Tibial artery (tissue), 4 donors: ENCODE results near the gene TRIM66.

Experiments
- DNase-seq, 2 donors: peaks; one replicate each; pipeline ENCODE4 v3.0.0-alpha.2; 2019
- H3K27ac ChIP-seq, 2 donors: fragments of 200-600 bp; sonication (generic) in 1 of 2; 1 replicate in 1 of 2; 2 replicates in 1 of 2; pipeline ENCODE4 v1.5.1; 2018 to 2019; ENCODE audit warnings: mild to moderate bottlenecking in 1 of 2
- H3K27me3 ChIP-seq, 2 donors: fragments of 200-600 bp; sonication (generic) in 1 of 2; one replicate each; pipeline versions ENCODE4 v1.5.1 to v1.6.0; 2016 to 2019
- H3K36me3 ChIP-seq, 3 donors: fragments of 200-600 bp; sonication (generic) in 2 of 3; one replicate each; pipeline ENCODE4 v1.5.1; 2016 to 2019; ENCODE audit warnings: mild to moderate bottlenecking in 2 of 3
- H3K4me1 ChIP-seq, 4 donors: fragments of 200-600 bp; sonication (generic) in 2 of 4; 1 replicate in 3 of 4; 2 replicates in 1 of 4; pipeline ENCODE4 v1.5.1; 2016 to 2019
- H3K4me3 ChIP-seq, 2 donors: fragments of 200-600 bp; sonication (generic) in 1 of 2; 1 replicate in 1 of 2; 2 replicates in 1 of 2; pipeline ENCODE4 v1.5.1; 2018 to 2019; ENCODE audit warnings: mild to moderate bottlenecking in 2 of 2
- H3K9me3 ChIP-seq, 3 donors: fragments of 200-600 bp; sonication (generic) in 1 of 3; one replicate each; pipeline ENCODE4 v1.5.1; 2016 to 2019
- CTCF ChIP-seq, 2 experiments: fragments of 200-600 bp in 1 of 2; fragments of 450-650 bp in 1 of 2; IDR thresholded peaks; one replicate each; pipeline ENCODE4 v1.5.1; 2017 to 2019; ENCODE audit warnings: antibody characterized with exemption in 2 of 2, mild to moderate bottlenecking in 1 of 2, moderate library complexity in 1 of 2
- intact Hi-C: fragments of 100-400 bp; cut with DNase I; formaldehyde crosslinking; loops from one replicate; pipeline ENCODE4 v1.15.0; 2023; ENCODE audit warnings: low total_unique reads

TRIM66 gene

DNA sequence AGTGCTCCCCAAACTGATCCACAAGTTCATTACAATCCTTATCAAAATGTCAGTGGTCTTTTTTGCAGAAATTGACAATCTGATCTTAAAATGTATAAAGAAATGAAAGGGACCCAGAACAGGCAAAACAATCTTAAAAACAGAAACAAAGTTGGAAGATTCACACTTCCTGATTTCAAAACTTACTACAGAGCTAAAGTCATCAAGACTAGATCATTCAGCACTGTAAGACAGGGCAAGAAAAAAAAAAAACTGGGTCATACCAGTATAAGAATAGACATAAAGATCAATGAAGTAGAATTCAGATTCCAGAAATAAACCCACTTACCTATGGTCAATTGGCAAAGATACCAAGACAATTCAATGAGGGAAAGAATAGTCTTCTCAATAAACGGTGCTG lies 84.0 kb downstream of the TRIM66 start:
- no peak for DNase-seq
- peaks cover 0 to 28% of the 10 kb centered on the region in 2 donors for H3K27me3 ChIP-seq
- intact Hi-C loops = no loop called here

DNA sequence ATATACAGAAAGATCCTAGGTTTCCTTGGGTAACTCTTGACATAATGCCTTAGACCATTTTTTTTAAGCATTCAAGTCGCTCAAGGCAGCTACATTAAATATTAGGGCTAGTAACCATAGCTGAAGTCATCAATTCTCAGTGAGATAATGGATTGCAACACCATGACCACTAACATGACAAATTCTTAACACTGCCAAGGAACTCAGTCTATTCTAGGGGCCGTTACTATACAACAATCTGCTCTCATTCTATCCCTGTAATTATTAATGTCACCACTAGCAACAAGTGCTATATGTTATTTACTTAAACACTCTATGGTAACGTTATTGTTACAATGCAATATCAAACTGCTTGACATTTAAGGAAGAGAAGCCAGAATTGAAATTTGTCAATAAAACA lies 85.3 kb downstream of the TRIM66 start:
- Histone ChIP-seq H3K27me3 (peaks cover 0 to 36% of the 10 kb centered on the region in 2 donors), H3K27ac (no peak overlapping the region), H3K4me3 (no peak overlapping the region), H3K4me1 (peaks cover 0 to 11% (median 9%) of the 10 kb centered on the region in 4 donors), H3K36me3 (no peaks in the 10 kb centered on the region), H3K9me3 (no peaks in the 10 kb centered on the region)
- intact Hi-C loops = no loop called here
- no peak for DNase-seq
- no peak for TF ChIP-seq CTCF (IDR thresholded peaks at IDR 0.05)

More for the DNA sequence above, 84.0 kb downstream of the TRIM66 start:
- no peaks in the 10 kb centered on the region for H3K9me3 ChIP-seq
- no peaks in the 10 kb centered on the region for H3K36me3 ChIP-seq
- H3K27ac ChIP-seq = no peak overlapping the region
- TF ChIP-seq CTCF (IDR thresholded peaks at IDR 0.05) = no peak
- peaks cover 0 to 10% (median 9%) of the 10 kb centered on the region in 4 donors for H3K4me1 ChIP-seq
- no peak overlapping the region for H3K4me3 ChIP-seq

- Histone ChIP-seq H3K27me3 (peaks cover 0 to 40% of the 10 kb centered on the region in 2 donors), H3K4me3 (no peak overlapping the region), H3K27ac (no peak overlapping the region), H3K36me3 (no peaks in the 10 kb centered on the region), H3K4me1 (peaks cover 0 to 11% (median 9%) of the 10 kb centered on the region in 4 donors), H3K9me3 (no peaks in the 10 kb centered on the region)
- TF ChIP-seq CTCF (IDR thresholded peaks at IDR 0.05) = no peak
- DNase-seq = no peak
- intact Hi-C loops = no loop called here
These were observed 85.9 kb downstream of the TRIM66 start for GRCh38 chr11:8596504-8597046.

- Histone ChIP-seq H3K27me3 (peaks cover 0 to 40% of the 10 kb centered on the region in 2 donors), H3K27ac (no peak within 1 kb of the TSS), H3K36me3 (no peaks in the 10 kb centered on the region), H3K4me1 (peaks cover 0 to 11% (median 9%) of the 10 kb centered on the region in 4 donors), H3K9me3 (no peaks in the 10 kb centered on the region), H3K4me3 (peak within 1 kb of the TSS; percentile 15 to 48)
- intact Hi-C loops = no loop called here
- TF ChIP-seq CTCF (IDR thresholded peaks at IDR 0.05) = no peak
- no peak for DNase-seq
These were observed 88.2 kb downstream of the TRIM66 start, which contains the start of gene STK33 for GRCh38 chr11:8593935-8594909. TSS of gene STK33 (minus strand) at chr11:8594228. CDS start at chr11:8474905, 119,323 bp downstream.

DNA sequence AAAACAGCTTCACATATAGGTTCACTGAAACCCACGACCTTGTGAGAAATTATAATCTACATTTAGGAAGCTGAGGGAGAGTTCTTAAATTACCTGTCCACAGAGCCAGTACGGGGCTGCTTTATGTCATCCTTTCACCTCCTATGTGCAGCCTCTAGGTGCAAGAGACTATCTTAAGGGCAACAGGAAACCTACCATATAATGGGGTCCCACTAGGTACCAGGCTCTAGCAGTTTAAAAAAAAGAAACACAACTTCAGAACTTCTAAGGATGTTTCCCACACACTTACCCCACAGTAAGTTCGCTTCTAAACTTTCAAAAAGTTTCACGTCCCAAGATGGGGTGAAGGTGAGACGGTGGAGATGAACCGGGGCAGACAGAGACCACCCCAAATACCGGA lies 89.0 kb downstream of the TRIM66 start:
- no peak overlapping the region for H3K27ac ChIP-seq
- H3K27me3 ChIP-seq = peaks cover 0 to 40% of the 10 kb centered on the region in 2 donors
- no peaks in the 10 kb centered on the region for H3K9me3 ChIP-seq
- peaks cover 0 to 11% (median 9%) of the 10 kb centered on the region in 4 donors for H3K4me1 ChIP-seq
- no peak for DNase-seq
- H3K4me3 ChIP-seq = peak overlapping the region; percentile 15 to 48
- no peaks in the 10 kb centered on the region for H3K36me3 ChIP-seq
- no peak for TF ChIP-seq CTCF (IDR thresholded peaks at IDR 0.05)
- intact Hi-C loops = no loop called here
